H9 (cell line): Measurements from ENCODE around the gene MEDAG. TPM values are rescaled to one million over a fixed set of nuclear protein-coding genes. Genes with fewer than 3 reads are reported as not detected.

ENCODE experiments used
- DNase-seq: peaks from one replicate; pipeline ENCODE4 v3.0.0-alpha.2; 2017
- H2AFZ ChIP-seq: one replicate; pipeline ENCODE4 v1.6.1; 2013; ENCODE audit warnings: mild to moderate bottlenecking, low read length, control low read depth, moderate library complexity
- H2AK5ac ChIP-seq: 2 replicates; pipeline ENCODE4 v1.6.1; 2013; ENCODE audit warnings: low read length, control low read depth, mixed read lengths; ENCODE audit not compliant: insufficient read length
- H2BK120ac ChIP-seq: one replicate; pipeline ENCODE4 v1.6.1; 2013; ENCODE audit warnings: low read depth, mild to moderate bottlenecking, low read length, control low read depth, inconsistent platforms; ENCODE audit not compliant: poor library complexity, severe bottlenecking
- H2BK12ac ChIP-seq: 2 replicates; pipeline ENCODE4 v1.6.1; 2013; ENCODE audit warnings: low read length, control low read depth, mixed read lengths, low read depth; ENCODE audit not compliant: insufficient read length
- H2BK15ac ChIP-seq: 2 replicates; pipeline ENCODE4 v1.6.1; 2013; ENCODE audit warnings: low read depth, low read length, control low read depth
- H2BK20ac ChIP-seq: one replicate; pipeline ENCODE4 v1.6.1; 2013; ENCODE audit warnings: low read depth, mild to moderate bottlenecking, low read length, control low read depth, inconsistent platforms; ENCODE audit not compliant: poor library complexity, severe bottlenecking
- H2BK5ac ChIP-seq: 2 replicates; pipeline ENCODE4 v1.6.1; 2013; ENCODE audit warnings: low read length, control low read depth, mixed read lengths; ENCODE audit not compliant: insufficient read length
- H3K14ac ChIP-seq: 2 replicates; pipeline ENCODE4 v1.6.1; 2013; ENCODE audit warnings: low read length, control low read depth; ENCODE audit not compliant: insufficient read depth
- H3K18ac ChIP-seq: 2 replicates; pipeline ENCODE4 v1.6.1; 2013; ENCODE audit warnings: low read depth, mild to moderate bottlenecking, mixed read lengths, low read length, control low read depth; ENCODE audit not compliant: insufficient read length
- H3K23ac ChIP-seq: 2 replicates; pipeline ENCODE4 v1.6.1; 2013; ENCODE audit warnings: low read length, control low read depth, mixed read lengths, low read depth; ENCODE audit not compliant: insufficient read length
- H3K23me2 ChIP-seq: 2 replicates; pipeline ENCODE4 v1.6.1; 2013; ENCODE audit warnings: low read depth, mild to moderate bottlenecking, mixed read lengths, low read length, control low read depth; ENCODE audit not compliant: insufficient read length, poor library complexity, severe bottlenecking
- H3K27ac ChIP-seq: 2 replicates; pipeline ENCODE4 v1.5.1; 2013; ENCODE audit warnings: low read length, control low read depth, mixed read lengths, low read depth; ENCODE audit not compliant: insufficient read length
- H3K27me3 ChIP-seq: 2 replicates; pipeline ENCODE4 v1.6.1; 2013; ENCODE audit warnings: low read length, control low read depth, inconsistent platforms; ENCODE audit not compliant: insufficient read depth
- H3K4ac ChIP-seq: 2 replicates; pipeline ENCODE4 v1.6.1; 2013; ENCODE audit warnings: low read depth, mild to moderate bottlenecking, control low read depth, inconsistent platforms, low read length, moderate library complexity
- H3K4me1 ChIP-seq: 2 replicates; pipeline ENCODE4 v1.6.1; 2013; ENCODE audit warnings: low read length, control low read depth, inconsistent platforms; ENCODE audit not compliant: insufficient read depth
- H3K4me2 ChIP-seq: 2 replicates; pipeline ENCODE4 v1.6.1; 2013; ENCODE audit warnings: low read length, control low read depth, mixed read lengths; ENCODE audit not compliant: insufficient read length, insufficient read depth
- H3K56ac ChIP-seq: 2 replicates; pipeline ENCODE4 v1.6.1; 2013; ENCODE audit warnings: low read depth, mild to moderate bottlenecking, mixed read lengths, low read length, control low read depth; ENCODE audit not compliant: insufficient read length
- H3K79me1 ChIP-seq: 2 replicates; pipeline ENCODE4 v1.6.1; 2013; ENCODE audit warnings: low read depth, mild to moderate bottlenecking, moderate library complexity, low read length, control low read depth, inconsistent platforms; ENCODE audit not compliant: insufficient read depth, poor library complexity, severe bottlenecking
- H3K79me2 ChIP-seq: 2 replicates; pipeline ENCODE4 v1.6.1; 2013; ENCODE audit warnings: low read length, control low read depth, inconsistent platforms; ENCODE audit not compliant: insufficient read depth
- H3K9ac ChIP-seq: 2 replicates; pipeline ENCODE4 v1.6.1; 2013; ENCODE audit warnings: low read length, control low read depth, mixed read lengths; ENCODE audit not compliant: insufficient read length; ENCODE audit errors: extremely low read depth
- H3K9me3 ChIP-seq: one replicate; pipeline ENCODE4 v1.6.1; 2013; ENCODE audit warnings: low read depth, low read length, inconsistent platforms; ENCODE audit not compliant: control insufficient read depth
- H3T11ph ChIP-seq: one replicate; pipeline ENCODE4 v1.6.1; 2013; ENCODE audit warnings: mild to moderate bottlenecking, low read length, control low read depth, inconsistent platforms
- H4K20me1 ChIP-seq: one replicate; pipeline ENCODE4 v1.6.1; 2013; ENCODE audit not compliant: control insufficient read depth, insufficient read length, insufficient read depth
- H4K5ac ChIP-seq: 2 replicates; pipeline ENCODE4 v1.6.1; 2013; ENCODE audit warnings: low read depth, mild to moderate bottlenecking, mixed read lengths, low read length, control low read depth; ENCODE audit not compliant: insufficient read length
- H4K8ac ChIP-seq: replicated peaks from 2 replicates; pipeline ENCODE4 v1.6.1; 2013; ENCODE audit warnings: low read length, control low read depth, mixed read lengths, low read depth; ENCODE audit not compliant: insufficient read length
- H4K91ac ChIP-seq: 2 replicates; pipeline ENCODE4 v1.6.1; 2013; ENCODE audit warnings: low read depth, mild to moderate bottlenecking, moderate library complexity, mixed read lengths, low read length, control low read depth; ENCODE audit not compliant: insufficient read length
- H3K27ac Mint-ChIP-seq, 3 experiments: 2 replicates in 2 of 3; 3 replicates in 1 of 3; pipeline ENCODE4 v1.8.0; 2020 to 2021; ENCODE audit warnings: mixed read lengths in 3 of 3, mild to moderate bottlenecking in 1 of 3, moderate library complexity in 1 of 3
- H3K27me3 Mint-ChIP-seq: 2 replicates; pipeline ENCODE4 v1.8.0; 2021; ENCODE audit warnings: low read depth, mild to moderate bottlenecking, moderate library complexity, mixed read lengths
- H3K36me3 Mint-ChIP-seq, 3 experiments: 2 replicates in 2 of 3; 3 replicates in 1 of 3; pipeline ENCODE4 v1.8.0; 2020 to 2021; ENCODE audit warnings: low read depth in 3 of 3, mixed read lengths in 3 of 3; ENCODE audit not compliant: insufficient read depth in 1 of 3
- H3K4me1 Mint-ChIP-seq, 2 experiments: 2 replicates each; pipeline ENCODE4 v1.8.0; 2020; ENCODE audit warnings: mixed read lengths in 2 of 2
- H3K4me3 Mint-ChIP-seq, 2 experiments: 2 replicates in 1 of 2; 3 replicates in 1 of 2; pipeline ENCODE4 v1.8.0; 2020 to 2021; ENCODE audit warnings: mild to moderate bottlenecking in 2 of 2, mixed read lengths in 2 of 2, moderate library complexity in 1 of 2
- H3K9me3 Mint-ChIP-seq, 2 experiments: 2 replicates in 1 of 2; 3 replicates in 1 of 2; pipeline ENCODE4 v1.8.0; 2020; ENCODE audit warnings: mild to moderate bottlenecking in 2 of 2, mixed read lengths in 2 of 2, moderate library complexity in 1 of 2
- CTCF ChIP-seq: fragments of 200-600 bp; sonication (generic); conservative IDR thresholded peaks from 3 replicates; pipeline ENCODE4 v1.8.0; 2021; ENCODE audit warnings: antibody characterized with exemption, mild to moderate bottlenecking
- WGBS: extraction: QIAGEN DNeasy Blood & Tissue Kit; methylation state at CpG from one replicate; pipeline ENCODE4 v1.1.7; 2013; ENCODE audit warnings: missing lambda C conversion rate, low lambda C conversion rate, mixed read lengths; ENCODE audit not compliant: insufficient read length; ENCODE audit errors: extremely low coverage; 5-methylcytosine and 5-hydroxymethylcytosine counted together
- total RNA-seq: library from RNA; stranded (reverse); gene quantifications from 2 replicates; pipeline ENCODE4 v1.2.1, GENCODE V29; 2021

Gene MEDAG
- total RNA-seq, 1 experiment from 2014 or later = 0.87 TPM

- H2BK5ac ChIP-seq = no peak overlapping the region
- no peak overlapping the region for H3K27ac ChIP-seq
- H2AFZ ChIP-seq = no peak overlapping the region
- no peak overlapping the region for H2BK20ac ChIP-seq
- TF ChIP-seq CTCF = no peak
- H3K14ac ChIP-seq = no peak overlapping the region
- H4K8ac ChIP-seq = no peak overlapping the region
- Mint-ChIP-seq H3K36me3 (peaks cover 0 to 2% (median 0%) of the 10 kb centered on the region in 3 experiments; a peak in 2 of 7 replicates), H3K4me3 (no peak overlapping the region; a peak in 1 of 5 replicates), H3K27ac (peak overlapping the region in 2 of 3 experiments; percentile 40 to 81; a peak in 2 of 7 replicates), H3K27me3 (peaks cover 4% of the 10 kb centered on the region; the same call in 1 of the 2 replicates), H3K4me1 (peaks cover 43 to 58% of the 10 kb centered on the region in 2 experiments), H3K9me3 (no peaks in the 10 kb centered on the region)
- H3K79me1 ChIP-seq = no peaks in the 10 kb centered on the region
- WGBS = no CpG with 5 or more reads among the region's 6 CpGs
- no peak overlapping the region for H4K91ac ChIP-seq
- H3K9ac ChIP-seq = no peak overlapping the region
- no peaks in the 10 kb centered on the region; the same call in 1 of the 2 replicates for H3K27me3 ChIP-seq
- no peak overlapping the region for H3K23ac ChIP-seq
- H3K9me3 ChIP-seq = no peaks in the 10 kb centered on the region
- no peak overlapping the region for H3K18ac ChIP-seq
- H4K20me1 ChIP-seq = no peaks in the 10 kb centered on the region
- no peak overlapping the region for H3K4ac ChIP-seq
- H2BK12ac ChIP-seq = no peak overlapping the region
- H2BK120ac ChIP-seq = no peak overlapping the region
- no peak overlapping the region for H3T11ph ChIP-seq
- no peak overlapping the region for H3K56ac ChIP-seq
- no peak overlapping the region for H2BK15ac ChIP-seq
- H3K79me2 ChIP-seq = no peaks in the 10 kb centered on the region
- H3K23me2 ChIP-seq = no peaks in the 10 kb centered on the region
- H2AK5ac ChIP-seq = no peak overlapping the region
- peak; percentile 81 for DNase-seq
- no peaks in the 10 kb centered on the region; the same call in none of the 2 replicates for H3K4me1 ChIP-seq
- no peak overlapping the region for H4K5ac ChIP-seq
- peak overlapping the region; percentile 39 for H3K4me2 ChIP-seq
Observed at GRCh38 chr13:30872685-30873461, 33.2 kb upstream of the MEDAG start.
